ENCODE results near the gene HIVEP3. TPM values are rescaled to one million over a fixed set of nuclear protein-coding genes. Genes with fewer than 3 reads are reported as not detected.

Gene HIVEP3
- polyA plus RNA-seq, 1 of the 3 experiments (the other 2 are of a cell fraction): 6.4 TPM

GRCh38 chr1:41656825-41657500 lies 261.8 kb downstream of the HIVEP3 start:
- Histone ChIP-seq H3K4me2 (no peak overlapping the region), H4K20me1 (ENCODE audit: insufficient read depth) (no peaks in the 10 kb centered on the region), H3K36me3 (replicated peaks in 1 of 2; ENCODE audit: control insufficient read depth in 1 of 2, insufficient read depth in 2 of 2, low read length in 1 of 2) (no peaks in the 10 kb centered on the region), H2AFZ (ENCODE audit: low read depth) (no peak overlapping the region), H3K9me3 (no peaks in the 10 kb centered on the region), H3K9me2 (no peaks in the 10 kb centered on the region), H3K9ac (no peak overlapping the region), H3K4me3 (ENCODE audit: low read depth in 2 of 2, low read length in 1 of 2) (no peak overlapping the region), H3K79me2 (ENCODE audit: insufficient read depth) (no peaks in the 10 kb centered on the region), H3K4me1 (ENCODE audit: control insufficient read depth in 1 of 2, insufficient read depth in 2 of 2, low read depth in 1 of 2, low read length in 1 of 2) (peaks cover 0 to 25% of the 10 kb centered on the region in 2 experiments; a peak in 2 of 4 replicates), H3K27ac (ENCODE audit: low read depth in 2 of 2, low read length in 1 of 2) (no peak overlapping the region), H3F3A (replicated peaks; ENCODE audit: insufficient read depth) (no peaks in the 10 kb centered on the region), H3K27me3 (ENCODE audit: insufficient read depth) (no peaks in the 10 kb centered on the region)
- POLR2A ChIA-PET: no interaction called here
- no peak for DNase-seq
- 92% methylated on average over 9 of the region's 9 CpGs for WGBS (ENCODE audit: low lambda C conversion rate)
- TF ChIP-seq ELF1 (IDR thresholded peaks at IDR 0.05) (no peak), IRF3 (IDR thresholded peaks at IDR 0.05; ENCODE audit: low read depth, low read length) (no peak), GATA2 (CRISPR knock-in tag; IDR thresholded peaks at IDR 0.05) (no peak), NFIC (IDR thresholded peaks at IDR 0.05; ENCODE audit: borderline replicate concordance) (no peak), MEF2A (IDR thresholded peaks at IDR 0.05; ENCODE audit: borderline replicate concordance, low read depth) (no peak), USF1 (IDR thresholded peaks at IDR 0.05; ENCODE audit: borderline replicate concordance, low read depth) (no peak), SIN3A (IDR thresholded peaks at IDR 0.05; ENCODE audit: borderline replicate concordance, low read depth, low read length) (no peak)
- CTCF ChIA-PET: interaction anchor here (1.2 to 2.0 kb wide), 4 partner anchors 12 to 83 kb away, joined by 3 to 13 read pairs (median 4); no protein-coding TSS in a partner anchor

- 49% methylated on average over 2 of the region's 2 CpGs for WGBS (ENCODE audit: low lambda C conversion rate)
- no peak for DNase-seq
- no peak overlapping the region for H2AFZ ChIP-seq (ENCODE audit: low read depth)
- H3K4me1 ChIP-seq (ENCODE audit: control insufficient read depth in 1 of 2, insufficient read depth in 2 of 2, low read depth in 1 of 2, low read length in 1 of 2): peaks cover 0 to 18% of the 10 kb centered on the region in 2 experiments; a peak in 2 of 4 replicates
- H3K27ac ChIP-seq (ENCODE audit: low read depth in 2 of 2, low read length in 1 of 2): no peak overlapping the region
- no peaks in the 10 kb centered on the region for H3K9me2 ChIP-seq
- no peaks in the 10 kb centered on the region for H3K79me2 ChIP-seq (ENCODE audit: insufficient read depth)
- H4K20me1 ChIP-seq (ENCODE audit: insufficient read depth): no peaks in the 10 kb centered on the region
- no peaks in the 10 kb centered on the region for H3F3A ChIP-seq (replicated peaks; ENCODE audit: insufficient read depth)
- no peak overlapping the region for H3K4me2 ChIP-seq
- H3K36me3 ChIP-seq (replicated peaks in 1 of 2; ENCODE audit: control insufficient read depth in 1 of 2, insufficient read depth in 2 of 2, low read length in 1 of 2): no peaks in the 10 kb centered on the region
- POLR2A ChIA-PET: no interaction called here
- no peaks in the 10 kb centered on the region for H3K9me3 ChIP-seq
- H3K27me3 ChIP-seq (ENCODE audit: insufficient read depth): no peaks in the 10 kb centered on the region
- CTCF ChIA-PET: interaction anchor here (1.2 to 1.5 kb wide), 3 partner anchors 13 to 82 kb away, joined by 3 to 4 read pairs (median 4); no protein-coding TSS in a partner anchor
- no peak overlapping the region for H3K9ac ChIP-seq
- no peak overlapping the region for H3K4me3 ChIP-seq (ENCODE audit: low read depth in 2 of 2, low read length in 1 of 2)
- TF ChIP-seq TCF12 (IDR thresholded peaks at IDR 0.05) (no peak), TAF1 (IDR thresholded peaks at IDR 0.05; ENCODE audit: borderline replicate concordance, low read depth, low read length) (no peak), FOXJ3 (CRISPR knock-in tag; IDR thresholded peaks at IDR 0.05) (no peak), RAD21 (IDR thresholded peaks at IDR 0.05; ENCODE audit: low read length) (no peak), SMC3 (IDR thresholded peaks at IDR 0.05; ENCODE audit: low read depth, low read length) (no peak), YY1 (IDR thresholded peaks at IDR 0.05; ENCODE audit: low read depth) (no peak), IRF3 (IDR thresholded peaks at IDR 0.05; ENCODE audit: low read depth, low read length) (no peak), RFX5 (IDR thresholded peaks at IDR 0.05; ENCODE audit: low read length) (no peak), CHD2 (IDR thresholded peaks at IDR 0.05; ENCODE audit: low read length, partially characterized antibody) (no peak), MEF2A (IDR thresholded peaks at IDR 0.05; ENCODE audit: borderline replicate concordance, low read depth) (no peak), CTCF (IDR thresholded peaks at IDR 0.05) (no peak), USF2 (IDR thresholded peaks at IDR 0.05; ENCODE audit: borderline replicate concordance, low read depth, low read length) (no peak), GATA2 (CRISPR knock-in tag; IDR thresholded peaks at IDR 0.05) (no peak), EZH2phosphoT487 (IDR thresholded peaks at IDR 0.05; ENCODE audit: borderline replicate concordance, low read depth) (no peak), GABPA (IDR thresholded peaks at IDR 0.05; ENCODE audit: low read depth) (no peak), NFIC (IDR thresholded peaks at IDR 0.05; ENCODE audit: borderline replicate concordance) (no peak)
Measured at GRCh38 chr1:41656068-41656467, 262.7 kb downstream of the HIVEP3 start.
